ENCODE results near the gene HBM. TPM values are rescaled to one million over a fixed set of nuclear protein-coding genes. Genes with fewer than 3 reads are reported as not detected.

Gene HBM
- total RNA-seq, 1 donor from 2014 or later: not detected

- Mint-ChIP-seq H3K36me3 (ENCODE audit: unreplicated experiment) (no peaks in the 10 kb centered on the region), H3K27me3 (ENCODE audit: unreplicated experiment) (peaks cover 37% of the 10 kb centered on the region), H3K4me1 (ENCODE audit: unreplicated experiment) (peaks cover 12% of the 10 kb centered on the region), H3K4me3 (ENCODE audit: unreplicated experiment) (no peak overlapping the region), H3K27ac (ENCODE audit: unreplicated experiment) (no peak overlapping the region), H3K9me3 (ENCODE audit: unreplicated experiment) (no peaks in the 10 kb centered on the region)
- DNase-seq (ENCODE audit: extremely low spot score, unreplicated experiment): no peak
- no peak for TF ChIP-seq CTCF (IDR thresholded peaks at IDR 0.05)
Measured at GRCh38 chr16:178668-179015, 12.9 kb downstream of the HBM start.

- Mint-ChIP-seq H3K36me3 (ENCODE audit: unreplicated experiment) (no peaks in the 10 kb centered on the region), H3K4me1 (ENCODE audit: unreplicated experiment) (peaks cover 10% of the 10 kb centered on the region), H3K9me3 (ENCODE audit: unreplicated experiment) (no peaks in the 10 kb centered on the region), H3K27me3 (ENCODE audit: unreplicated experiment) (peaks cover 35% of the 10 kb centered on the region), H3K27ac (ENCODE audit: unreplicated experiment) (no peak overlapping the region), H3K4me3 (ENCODE audit: unreplicated experiment) (peak overlapping the region; percentile 51)
- DNase-seq (ENCODE audit: extremely low spot score, unreplicated experiment): no peak
- no peak for TF ChIP-seq CTCF (IDR thresholded peaks at IDR 0.05)
Measured at GRCh38 chr16:179211-180092, 13.7 kb downstream of the HBM start.

GRCh38 chr16:180101-180675, 14.4 kb downstream of the HBM start, which contains the start of gene HBQ1:
TSS of gene HBQ1 (plus strand) at chr16:180459. CDS start at chr16:180487, 28 bp downstream.
- no peak within 1 kb of the TSS for H3K27ac Mint-ChIP-seq (ENCODE audit: unreplicated experiment)
- peaks cover 28% of the 10 kb centered on the region for H3K27me3 Mint-ChIP-seq (ENCODE audit: unreplicated experiment)
- peaks cover 2% of the 10 kb centered on the region for H3K36me3 Mint-ChIP-seq (ENCODE audit: unreplicated experiment)
- peak; percentile 68 for TF ChIP-seq CTCF (IDR thresholded peaks at IDR 0.05)
- H3K4me1 Mint-ChIP-seq (ENCODE audit: unreplicated experiment): peaks cover 8% of the 10 kb centered on the region
- H3K9me3 Mint-ChIP-seq (ENCODE audit: unreplicated experiment): no peaks in the 10 kb centered on the region
- DNase-seq (ENCODE audit: extremely low spot score, unreplicated experiment): no peak
- peak within 1 kb of the TSS; percentile 51 for H3K4me3 Mint-ChIP-seq (ENCODE audit: unreplicated experiment)

GRCh38 chr16:180681-181564, 15.1 kb downstream of the HBM start:
- no peak for TF ChIP-seq CTCF (IDR thresholded peaks at IDR 0.05)
- DNase-seq (ENCODE audit: extremely low spot score, unreplicated experiment): no peak
- Mint-ChIP-seq H3K27ac (ENCODE audit: unreplicated experiment) (no peak overlapping the region), H3K4me3 (ENCODE audit: unreplicated experiment) (peak overlapping the region; percentile 29), H3K36me3 (ENCODE audit: unreplicated experiment) (peaks cover 6% of the 10 kb centered on the region), H3K27me3 (ENCODE audit: unreplicated experiment) (peaks cover 24% of the 10 kb centered on the region), H3K9me3 (ENCODE audit: unreplicated experiment) (no peaks in the 10 kb centered on the region), H3K4me1 (ENCODE audit: unreplicated experiment) (peaks cover 6% of the 10 kb centered on the region)

Measured in osteocyte (in vitro differentiated cells).